Stimulated activated naive CD8-positive, alpha-beta T cell treated with anti-CD3 and anti-CD28 coated beads, Interleukin-15, Interleukin-2, amounts not matched to agents 100 U/mL and 50 U/mL, for 24 hours (primary cell): ENCODE results near the gene RAD9A.

Experiments used
- ATAC-seq: fragments of 150-1000 bp; cut with Tn5 transposase; one replicate; pipeline ENCODE4 v1.10.0; 2021
- DNase-seq: peaks from one replicate; pipeline ENCODE4 v3.0.0; 2021

RAD9A gene

DNA sequence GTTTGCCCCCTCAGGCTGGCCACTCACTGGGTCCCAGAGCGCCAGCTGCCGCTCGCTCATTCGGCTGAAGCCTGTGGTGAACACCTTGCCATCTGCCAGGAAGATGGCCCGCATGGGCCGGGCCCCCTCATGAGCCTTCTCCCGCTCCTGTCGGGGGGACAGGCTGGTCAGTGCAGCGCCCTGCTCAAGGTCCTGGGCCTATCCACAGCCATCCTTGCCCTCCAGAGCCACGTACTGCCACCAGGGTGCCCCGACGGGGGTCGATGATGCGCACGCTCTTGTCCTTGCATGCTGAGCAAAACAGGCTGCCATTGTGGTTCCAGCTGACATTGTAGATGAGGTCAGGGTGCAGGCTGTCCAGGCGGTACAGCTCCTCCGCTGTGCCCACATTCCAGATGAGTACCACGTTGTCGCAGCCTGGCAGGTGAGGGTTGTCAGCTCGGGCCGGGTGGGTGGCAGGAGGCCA, 49.3 kb downstream of the RAD9A start:
- ATAC-seq (no peak), DNase-seq (peak; percentile 33)

- no peak for ATAC-seq
- no peak for DNase-seq
Measured at GRCh38 chr11:67441731-67442351, 50.1 kb downstream of the RAD9A start.

DNA sequence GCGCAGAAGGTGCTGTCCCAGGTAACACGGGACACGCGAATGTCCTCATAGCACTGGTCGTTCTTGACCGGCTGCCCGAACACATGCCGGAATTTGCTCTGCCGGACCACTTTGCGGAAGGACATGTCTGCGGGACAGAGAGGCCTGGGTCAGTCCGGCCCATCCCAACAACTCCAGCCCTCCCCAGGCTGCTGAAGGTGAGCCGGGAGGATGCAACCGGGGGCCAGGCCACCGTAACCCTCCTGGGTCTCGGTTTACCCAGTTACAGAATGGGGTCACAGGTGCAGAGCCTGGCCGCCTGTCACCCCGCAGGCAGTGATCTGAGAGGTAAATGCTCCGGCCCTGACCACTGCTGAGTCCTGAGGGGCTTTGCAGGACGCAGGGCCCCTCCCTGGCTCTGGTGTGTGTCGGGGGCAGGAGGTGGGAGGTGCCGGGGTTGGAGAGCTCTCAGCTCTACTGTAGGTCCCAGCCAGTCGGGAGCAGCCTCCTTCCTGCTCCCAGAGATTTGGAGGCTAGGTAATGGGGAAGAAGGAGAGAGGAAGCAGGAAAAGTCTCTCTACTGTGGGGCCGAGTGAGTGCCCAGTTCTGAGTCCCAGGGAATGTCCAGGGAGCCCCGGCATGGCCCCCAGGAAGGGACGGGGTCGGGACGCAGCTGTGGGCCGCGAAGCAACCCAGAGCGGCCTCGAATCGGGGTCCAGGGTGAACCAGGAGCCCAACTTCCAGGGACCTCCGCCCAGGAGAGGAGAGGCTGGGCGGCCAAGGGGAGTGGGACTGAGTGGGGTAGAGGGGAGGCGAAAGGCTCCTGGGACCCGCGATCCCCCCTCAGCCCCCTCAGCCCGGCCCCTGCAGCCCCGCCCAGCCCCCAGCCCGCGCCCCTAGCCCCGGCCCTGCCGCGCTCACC, 51.0 kb downstream of the RAD9A start:
- ATAC-seq (no peak), DNase-seq (no peak)

- ATAC-seq (no peak), DNase-seq (no peak)
Measured at GRCh38 chr11:67445515-67445914, 53.7 kb downstream of the RAD9A start.
